SH-SY5Y (cell line): ENCODE measurements around the gene CEP70.

Experiments used
- GATA2 ChIP-seq: IDR thresholded peaks from 2 replicates; pipeline ENCODE4 v1.6.1; 2011; ENCODE audit warnings: mild to moderate bottlenecking, low read depth, low read length
- GATA3 ChIP-seq: IDR thresholded peaks from 2 replicates; pipeline ENCODE4 v1.6.1; 2011; ENCODE audit warnings: low read depth, mild to moderate bottlenecking, low read length, moderate library complexity

CEP70 gene

GRCh38 chr3:138547342-138547975 is 46.6 kb downstream of the CEP70 start:
- TF ChIP-seq GATA2 (no peak), GATA3 (no peak)

GRCh38 chr3:138544546-138544945 is 49.5 kb downstream of the CEP70 start:
- no peak for TF ChIP-seq GATA3
- no peak for TF ChIP-seq GATA2

- TF ChIP-seq GATA2: no peak
- no peak for TF ChIP-seq GATA3
Measured at GRCh38 chr3:138542977-138543376, 51.1 kb downstream of the CEP70 start.

- TF ChIP-seq GATA2 (no peak), GATA3 (no peak)
Measured at GRCh38 chr3:138539352-138539751, 54.7 kb downstream of the CEP70 start.

- TF ChIP-seq GATA2: no peak
- TF ChIP-seq GATA3: no peak
Measured at GRCh38 chr3:138513090-138513843, 80.8 kb downstream of the CEP70 start.

GRCh38 chr3:138511945-138512344 is 82.1 kb downstream of the CEP70 start:
- TF ChIP-seq GATA2: no peak
- TF ChIP-seq GATA3: no peak

GRCh38 chr3:138509586-138509985 is 84.5 kb downstream of the CEP70 start:
- TF ChIP-seq GATA2 (no peak), GATA3 (no peak)

- TF ChIP-seq GATA3 (no peak), GATA2 (no peak)
Measured at GRCh38 chr3:138507524-138507923, 86.5 kb downstream of the CEP70 start.

- TF ChIP-seq GATA3: no peak
- no peak for TF ChIP-seq GATA2
Measured at GRCh38 chr3:138498991-138499390, 95.1 kb downstream of the CEP70 start.

GRCh38 chr3:138497851-138498250 is 96.2 kb downstream of the CEP70 start:
- TF ChIP-seq GATA2 (no peak), GATA3 (no peak)

- no peak for TF ChIP-seq GATA3
- no peak for TF ChIP-seq GATA2
Measured at GRCh38 chr3:138497021-138497420, 97.0 kb downstream of the CEP70 start.

GRCh38 chr3:138496436-138496835 is 97.6 kb downstream of the CEP70 start:
- TF ChIP-seq GATA2 (no peak), GATA3 (no peak)

- TF ChIP-seq GATA2: no peak
- no peak for TF ChIP-seq GATA3
Measured at GRCh38 chr3:138494607-138494929, 99.5 kb downstream of the CEP70 start.

GRCh38 chr3:138493804-138494606 is 100.1 kb downstream of the CEP70 start:
- TF ChIP-seq GATA3 (no peak), GATA2 (no peak)
